Transverse colon (tissue), 4 donors: ENCODE data around the gene DCUN1D3. TPM values are rescaled to one million over a fixed set of nuclear protein-coding genes. Genes with fewer than 3 reads are reported as not detected.
A peak's percentile ranks its signal among the peaks of the same experiment; 100 is the strongest.

ENCODE experiments used
- DNase-seq: peaks from one replicate; pipeline ENCODE4 v3.0.0-alpha.2; 2019
- H3K27ac ChIP-seq, 4 donors: fragments of 200-600 bp; sonication (generic); 2 replicates each; pipeline ENCODE4 v1.5.1; 2016 to 2018; ENCODE audit warnings: inconsistent platforms in 4 of 4
- H3K27me3 ChIP-seq: fragments of 200-600 bp; sonication (generic); 2 replicates; pipeline ENCODE4 v1.5.1; 2017; ENCODE audit warnings: inconsistent platforms
- H3K36me3 ChIP-seq, 4 donors: fragments of 200-600 bp; sonication (generic); 2 replicates each; pipeline ENCODE4 v1.5.1; 2017 to 2019; ENCODE audit warnings: inconsistent platforms in 4 of 4
- H3K4me1 ChIP-seq, 4 donors: fragments of 200-600 bp; sonication (generic); 2 replicates each; pipeline ENCODE4 v1.5.1; 2017 to 2020; ENCODE audit warnings: inconsistent platforms in 4 of 4
- H3K4me3 ChIP-seq, 4 donors: fragments of 200-600 bp; sonication (generic); 1 replicate in 1 of 4; 2 replicates in 3 of 4; pipeline versions ENCODE4 v1.5.1 to v1.6.1; 2017 to 2019; ENCODE audit warnings: inconsistent platforms in 4 of 4
- H3K9me3 ChIP-seq, 2 donors: fragments of 200-600 bp; sonication (generic); 2 replicates each; pipeline ENCODE4 v1.5.1; 2017 to 2019; ENCODE audit warnings: inconsistent platforms in 2 of 2
- CTCF ChIP-seq, 5 experiments: fragments of 200-600 bp in 3 of 5; fragments of 450-650 bp in 2 of 5; sonication (generic) in 3 of 5; IDR thresholded peaks; 1 replicate in 2 of 5; 2 replicates in 3 of 5; pipeline ENCODE4 v1.5.1; 2016 to 2017; ENCODE audit warnings: antibody characterized with exemption in 5 of 5, inconsistent platforms in 3 of 5, mild to moderate bottlenecking in 2 of 5, moderate library complexity in 1 of 5
- EP300 ChIP-seq: sonication (generic); formaldehyde crosslinking; IDR thresholded peaks from one replicate; pipeline ENCODE4 v1.6.1; 2017; ENCODE audit warnings: antibody characterized with exemption, low read depth
- POLR2A ChIP-seq: fragments of 450-650 bp; IDR thresholded peaks from one replicate; pipeline ENCODE4 v1.6.1; 2016; ENCODE audit warnings: antibody characterized with exemption, mild to moderate bottlenecking, moderate library complexity
- POLR2AphosphoS5 ChIP-seq, 3 donors: sonication (generic); formaldehyde crosslinking; IDR thresholded peaks; one replicate each; pipeline ENCODE4 v1.6.1; 2016; ENCODE audit warnings: antibody characterized with exemption in 3 of 3
- WGBS, 2 donors: methylation state at CpG; one replicate each; pipeline ENCODE4 v1.1.5; 2018; ENCODE audit warnings: low coverage in 1 of 2; 5-methylcytosine and 5-hydroxymethylcytosine counted together
- in situ Hi-C, 4 donors: fragments of 200-750 bp; cut with MboI; loops; one replicate each; pipeline versions ENCODE4 v1.15.0 to v1.15.1; 2017; ENCODE audit warnings: low sequenced_read_pairs in 3 of 4, low pct_ligation_motif_present in 1 of 4, low pct_unique_long_range_greater_than_20kb in 1 of 4
- intact Hi-C: fragments of 100-400 bp; cut with DNase I; formaldehyde crosslinking; loops from one replicate; pipeline ENCODE4 v1.15.1; 2023; ENCODE audit warnings: low total_unique reads
- total RNA-seq, 4 donors: library from RNA; depleted of rRNA; stranded (reverse); fragments of >200 nt; gene quantifications; one replicate each; pipeline ENCODE4 v1.1.0, GENCODE V29; 2016

Gene DCUN1D3
- total RNA-seq, 4 donors from 2014 or later: 5.6 to 47.6 (median 10.5) TPM

GRCh38 chr16:20814784-20815183 is 85.4 kb downstream of the DCUN1D3 start:
- H3K27me3 ChIP-seq: no peaks in the 10 kb centered on the region
- no peak overlapping the region for H3K27ac ChIP-seq
- intact Hi-C loops: no loop called here
- DNase-seq: no peak
- TF ChIP-seq CTCF (IDR thresholded peaks at IDR 0.05) (no peak), POLR2A (no peak), POLR2AphosphoS5 (IDR thresholded peaks at IDR 0.05) (no peak), EP300 (no peak)
- no peaks in the 10 kb centered on the region for H3K9me3 ChIP-seq
- H3K36me3 ChIP-seq: peaks cover 0 to 4% (median 0%) of the 10 kb centered on the region in 4 donors
- H3K4me3 ChIP-seq: no peak overlapping the region
- in situ Hi-C loops: no loop called here
- H3K4me1 ChIP-seq: peaks cover 0 to 4% (median 0%) of the 10 kb centered on the region in 4 donors
- WGBS, 2 donors: 81 to 91% methylated on average over 4 of the region's 4 CpGs

GRCh38 chr16:20812510-20812909 is 87.6 kb downstream of the DCUN1D3 start:
- Histone ChIP-seq H3K27me3 (no peaks in the 10 kb centered on the region), H3K4me3 (no peak overlapping the region), H3K9me3 (no peaks in the 10 kb centered on the region), H3K4me1 (peaks cover 0 to 5% (median 0%) of the 10 kb centered on the region in 4 donors), H3K36me3 (peaks cover 0 to 4% (median 0%) of the 10 kb centered on the region in 4 donors), H3K27ac (no peak overlapping the region)
- no peak for TF ChIP-seq EP300
- TF ChIP-seq POLR2A: no peak
- TF ChIP-seq CTCF (IDR thresholded peaks at IDR 0.05): no peak
- no peak for TF ChIP-seq POLR2AphosphoS5 (IDR thresholded peaks at IDR 0.05)
- no peak for DNase-seq
- WGBS, 2 donors: 73 to 86% methylated on average over 2 of the region's 2 CpGs
- intact Hi-C loops: no loop called here
- in situ Hi-C loops: no loop called here

GRCh38 chr16:20811889-20812439 is 88.2 kb downstream of the DCUN1D3 start:
- DNase-seq: peak; percentile 24
- in situ Hi-C loops: no loop called here
- H3K9me3 ChIP-seq: no peaks in the 10 kb centered on the region
- H3K27me3 ChIP-seq: no peaks in the 10 kb centered on the region
- TF ChIP-seq EP300 (no peak), CTCF (IDR thresholded peaks at IDR 0.05) (no peak), POLR2AphosphoS5 (IDR thresholded peaks at IDR 0.05) (no peak), POLR2A (no peak)
- peaks cover 0 to 10% (median 0%) of the 10 kb centered on the region in 4 donors for H3K4me1 ChIP-seq
- peaks cover 0 to 4% (median 0%) of the 10 kb centered on the region in 4 donors for H3K36me3 ChIP-seq
- no peak overlapping the region for H3K27ac ChIP-seq
- intact Hi-C loops: no loop called here
- no peak overlapping the region for H3K4me3 ChIP-seq
- 61 to 67% methylated on average over 8 to 10 of the region's 10 CpGs for WGBS, 2 donors

GRCh38 chr16:20807862-20808261 is 92.3 kb downstream of the DCUN1D3 start:
- 94 to 100% methylated on average over 4 to 11 of the region's 11 CpGs for WGBS, 2 donors
- Histone ChIP-seq H3K9me3 (no peaks in the 10 kb centered on the region), H3K36me3 (no peaks in the 10 kb centered on the region), H3K27me3 (no peaks in the 10 kb centered on the region), H3K4me1 (peaks cover 0 to 20% (median 4%) of the 10 kb centered on the region in 4 donors), H3K4me3 (peak overlapping the region in 1 of 4 donors; percentile 76), H3K27ac (no peak overlapping the region)
- intact Hi-C loops: loop anchor here (10.0 kb wide), 1 partner anchor 497 kb away; no protein-coding TSS in a partner anchor
- in situ Hi-C loops: no loop called here
- TF ChIP-seq EP300: no peak
- no peak for TF ChIP-seq POLR2A
- no peak for TF ChIP-seq CTCF (IDR thresholded peaks at IDR 0.05)
- TF ChIP-seq POLR2AphosphoS5 (IDR thresholded peaks at IDR 0.05): no peak
- no peak for DNase-seq
